Activated CD8-positive, alpha-beta memory T cell treated with anti-CD3 and anti-CD28 coated beads, Interleukin-2, amount 50 U/mL, for 1 hour (primary cell): ENCODE results near the gene ETNPPL.

Experiments used
- DNase-seq: peaks from one replicate; pipeline ENCODE4 v3.0.0-alpha.2; 2020; ENCODE audit errors: extremely low read depth

ETNPPL gene

GRCh38 chr4:108695062-108695461 is 67.8 kb downstream of the ETNPPL start:
- no peak for DNase-seq

DNA sequence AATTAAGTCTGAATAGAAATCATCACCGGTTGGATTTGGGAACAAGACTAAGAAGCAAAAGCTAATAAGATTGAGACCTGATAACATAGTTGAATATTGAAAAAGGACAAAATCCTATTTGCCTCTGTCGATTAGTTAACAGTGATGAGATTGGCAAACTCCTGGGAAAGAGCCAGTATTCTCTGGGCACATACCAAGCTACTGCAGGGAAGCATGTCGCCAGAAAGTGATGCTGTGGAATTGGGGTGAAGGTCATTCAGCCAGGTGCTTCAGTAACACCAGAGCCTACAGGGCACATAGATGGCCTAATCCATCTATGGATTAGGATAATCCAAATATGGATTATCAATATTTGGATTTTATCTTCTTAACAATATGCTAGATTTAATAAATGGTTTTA is 68.4 kb downstream of the ETNPPL start:
- DNase-seq: no peak

DNA sequence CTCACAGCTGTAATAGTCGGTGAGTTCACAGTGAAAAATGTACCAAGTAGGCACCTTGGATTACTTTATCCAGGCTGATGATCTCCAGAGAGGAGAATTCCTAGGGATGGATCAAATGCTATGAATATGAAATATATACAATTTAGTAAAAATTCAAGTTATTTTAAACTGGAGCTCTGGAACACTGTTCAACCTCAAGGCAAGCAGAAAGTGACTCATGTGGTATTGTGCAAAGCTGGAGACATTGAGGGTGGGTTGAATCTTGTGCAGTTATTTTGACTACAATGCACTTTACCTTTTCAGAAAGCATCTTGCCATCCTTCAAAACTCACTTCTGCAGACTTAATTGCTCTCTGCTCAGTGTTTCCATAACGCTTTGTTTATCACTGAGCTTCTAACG is 69.0 kb downstream of the ETNPPL start:
- DNase-seq: no peak

- no peak for DNase-seq
Measured at GRCh38 chr4:108693211-108693610, 69.6 kb downstream of the ETNPPL start.
